GM12892 (cell line): ENCODE measurements around the gene ZNF48.

Experiments used
- POLR2A ChIP-seq: IDR thresholded peaks from 2 replicates; pipeline ENCODE4 v1.6.1; 2011; ENCODE audit warnings: low read depth, low read length, control low read depth
- POLR2AphosphoS5 ChIP-seq: IDR thresholded peaks from 2 replicates; pipeline ENCODE4 v1.6.1; 2011; ENCODE audit warnings: low read depth, low read length, control low read depth
- TAF1 ChIP-seq: IDR thresholded peaks from 2 replicates; pipeline ENCODE4 v1.6.1; 2011; ENCODE audit warnings: low read depth, mild to moderate bottlenecking, control low read depth, low read length, borderline replicate concordance

DNA sequence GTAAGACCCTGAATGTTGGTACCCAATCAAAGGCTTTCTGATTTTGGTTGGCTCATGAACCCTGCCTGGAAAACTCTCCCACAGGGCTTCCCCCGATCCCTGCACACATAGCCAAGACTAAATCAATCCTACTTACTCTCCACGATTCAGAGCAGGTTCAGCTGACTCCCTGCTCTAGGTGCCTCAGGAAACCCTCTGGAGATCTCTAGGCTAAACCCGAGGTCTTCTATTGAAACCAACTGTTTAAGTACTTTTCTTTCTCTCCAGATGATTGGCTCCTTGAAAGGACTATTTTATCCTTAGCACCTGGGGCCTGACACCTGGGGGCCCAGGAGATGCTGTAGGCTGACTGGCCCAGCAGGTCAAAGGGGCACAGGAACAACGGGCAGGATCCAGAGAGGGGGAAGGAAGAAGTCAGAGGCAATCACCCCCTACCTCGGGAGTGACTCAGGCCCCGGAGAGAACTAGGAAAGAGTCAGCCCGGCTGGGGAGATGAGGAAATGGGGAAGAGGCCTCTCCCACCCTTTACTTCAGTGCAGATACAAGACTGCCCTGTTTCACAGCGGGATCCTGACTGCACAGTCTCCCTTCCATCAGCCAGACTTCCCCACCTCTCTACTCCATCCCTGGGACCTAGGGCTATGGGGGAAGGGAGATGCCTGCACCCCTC lies 27.0 kb upstream of the ZNF48 start:
- TF ChIP-seq POLR2A (no peak), POLR2AphosphoS5 (no peak), TAF1 (no peak)
